VCaP (cell line): ENCODE measurements around the gene ASB10.

Experiments
- H3K27ac ChIP-seq: fragments of 450-650 bp; 2 replicates; pipeline ENCODE4 v1.5.1; 2017
- CTCF ChIP-seq: fragments of 450-650 bp; conservative IDR thresholded peaks from 2 replicates; pipeline ENCODE4 v1.5.1; 2017; ENCODE audit warnings: mild to moderate bottlenecking, moderate library complexity

The ASB10 gene

GRCh38 chr7:151176401-151176800 lies 10.6 kb downstream of the ASB10 start:
- no peak overlapping the region for H3K27ac ChIP-seq
- no peak for TF ChIP-seq CTCF

GRCh38 chr7:151175793-151176311 lies 11.2 kb downstream of the ASB10 start:
- no peak overlapping the region for H3K27ac ChIP-seq
- peak; percentile 22; the same call in 1 of the 2 replicates for TF ChIP-seq CTCF

GRCh38 chr7:151175047-151175792 lies 11.8 kb downstream of the ASB10 start:
- no peak for TF ChIP-seq CTCF
- no peak overlapping the region for H3K27ac ChIP-seq

- no peak overlapping the region for H3K27ac ChIP-seq
- TF ChIP-seq CTCF, result no peak
Observed at GRCh38 chr7:151174246-151175046, 12.6 kb downstream of the ASB10 start.

GRCh38 chr7:151173386-151174245 lies 13.4 kb downstream of the ASB10 start:
- no peak for TF ChIP-seq CTCF
- H3K27ac ChIP-seq, result no peak overlapping the region

GRCh38 chr7:151172273-151173141 lies 14.5 kb downstream of the ASB10 start:
- no peak overlapping the region for H3K27ac ChIP-seq
- TF ChIP-seq CTCF, result peak; percentile 100
